H1 (cell line): ENCODE data around the gene SPTBN4. TPM values are rescaled to one million over a fixed set of nuclear protein-coding genes. Genes with fewer than 3 reads are reported as not detected.

Experiments used
- CBX5 ChIP-seq: fragments of 300-800, 300-1000 bp; sonication (generic); IDR thresholded peaks from 2 replicates; pipeline ENCODE4 v1.7.1; 2016; ENCODE audit warnings: antibody characterized with exemption, low read length, low read depth
- CREB1 ChIP-seq: IDR thresholded peaks from 2 replicates; pipeline ENCODE4 v1.6.1; 2012; ENCODE audit warnings: inconsistent platforms
- SAP30 ChIP-seq: fragments of 300-600 bp; sonication (generic); IDR thresholded peaks from 2 replicates; pipeline ENCODE4 v1.7.1; 2012; ENCODE audit warnings: low read length, moderate library complexity, mild to moderate bottlenecking, inconsistent platforms; ENCODE audit not compliant: insufficient read depth, insufficient replicate concordance
- SUZ12 ChIP-seq: fragments of 200-600 bp; sonication (generic); IDR thresholded peaks from 2 replicates; pipeline ENCODE4 v1.6.1; 2012; ENCODE audit warnings: mild to moderate bottlenecking, inconsistent platforms, low read length, moderate library complexity, mixed read lengths
- polyA plus RNA-seq, 7 experiments: library from polyadenylated mRNA; depleted of rRNA in 3 of 7; stranded (reverse) in 5 of 7; unstranded in 2 of 7; fragments of >200 nt in 5 of 7; fragments of 200-250 nt in 2 of 7; gene quantifications; 1 replicate in 5 of 7; 2 replicates in 1 of 7; 4 replicates in 1 of 7; pipeline versions ENCODE4 v1.2.1 to v1.2.3, GENCODE V29; 2011 to 2013; ENCODE audit warnings: missing spikeins in 2 of 7, mixed read lengths in 2 of 7
- total RNA-seq: library from RNA; stranded (reverse); fragmentation: NEBNext Ultra II Directional; extraction: Animal tissue kit (Norgen Biotek cat#: 25700); gene quantifications from 2 replicates; pipeline ENCODE4 v1.2.1, GENCODE V29; 2021

SPTBN4 gene
- total and polyA plus RNA-seq, 2 of the 8 experiments (the other 6 are each of a cell fraction or from before 2014, with no cell fraction given): 1.9 to 3.0 TPM

- TF ChIP-seq CBX5 (no peak), SAP30 (no peak), SUZ12 (no peak), CREB1 (no peak)
Observed at GRCh38 chr19:40608957-40609356, 142.2 kb downstream of the SPTBN4 start (continued).
